Measurements from ENCODE around the gene IER5.
"Not testable (repeated sequence)": the region's sequence is repeated elsewhere in the genome, so short reads cannot be mapped to it uniquely, and the experiment has no call there.

IER5 gene

DNA sequence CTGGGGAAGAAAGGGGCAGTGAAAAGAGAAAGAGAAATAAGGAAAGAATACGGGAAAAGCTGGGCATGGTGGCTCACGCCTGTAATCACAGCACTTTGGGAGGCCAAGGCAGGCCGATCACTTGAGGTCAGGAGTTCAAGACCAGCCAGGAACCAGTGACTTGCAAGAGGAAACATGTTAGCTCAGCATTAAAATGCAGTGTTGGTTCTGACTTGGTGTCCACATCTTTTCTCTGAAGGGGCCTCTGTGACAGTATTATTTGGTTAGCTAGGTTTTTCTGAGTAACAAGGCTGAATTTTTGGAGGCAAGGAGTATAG, 26.8 kb downstream of the IER5 start:
- TF ChIP-seq, protein P1, sequence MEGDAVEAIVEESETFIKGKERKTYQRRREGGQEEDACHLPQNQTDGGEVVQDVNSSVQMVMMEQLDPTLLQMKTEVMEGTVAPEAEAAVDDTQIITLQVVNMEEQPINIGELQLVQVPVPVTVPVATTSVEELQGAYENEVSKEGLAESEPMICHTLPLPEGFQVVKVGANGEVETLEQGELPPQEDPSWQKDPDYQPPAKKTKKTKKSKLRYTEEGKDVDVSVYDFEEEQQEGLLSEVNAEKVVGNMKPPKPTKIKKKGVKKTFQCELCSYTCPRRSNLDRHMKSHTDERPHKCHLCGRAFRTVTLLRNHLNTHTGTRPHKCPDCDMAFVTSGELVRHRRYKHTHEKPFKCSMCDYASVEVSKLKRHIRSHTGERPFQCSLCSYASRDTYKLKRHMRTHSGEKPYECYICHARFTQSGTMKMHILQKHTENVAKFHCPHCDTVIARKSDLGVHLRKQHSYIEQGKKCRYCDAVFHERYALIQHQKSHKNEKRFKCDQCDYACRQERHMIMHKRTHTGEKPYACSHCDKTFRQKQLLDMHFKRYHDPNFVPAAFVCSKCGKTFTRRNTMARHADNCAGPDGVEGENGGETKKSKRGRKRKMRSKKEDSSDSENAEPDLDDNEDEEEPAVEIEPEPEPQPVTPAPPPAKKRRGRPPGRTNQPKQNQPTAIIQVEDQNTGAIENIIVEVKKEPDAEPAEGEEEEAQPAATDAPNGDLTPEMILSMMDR (conservative IDR thresholded peaks at IDR 0.05; ENCODE audit: low read depth, low read length) = no peak
- no peak overlapping the region for H3K4me3 ChIP-seq (ENCODE audit: low read length)
- no peak for DNase-seq (ENCODE audit: low read depth)

DNA sequence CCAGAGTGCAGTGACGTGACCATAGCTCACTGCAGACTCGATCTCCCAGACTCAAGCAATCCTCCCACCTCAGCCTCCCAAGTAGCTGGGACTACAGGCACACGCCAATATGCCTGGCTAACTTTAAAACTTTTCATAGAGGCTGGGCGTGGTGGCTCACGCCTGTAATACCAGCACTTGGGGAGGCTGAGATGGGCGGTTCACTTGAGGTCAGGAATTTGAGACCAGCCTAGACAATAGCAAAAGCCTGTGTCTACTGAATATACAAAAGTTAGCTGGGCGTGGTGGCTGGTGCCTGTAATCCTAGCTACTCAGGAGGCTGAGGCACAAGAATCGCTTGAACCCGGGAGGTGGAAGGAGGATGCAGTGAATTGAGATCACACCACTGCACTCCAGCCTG, 27.5 kb downstream of the IER5 start:
- H3K4me3 ChIP-seq (ENCODE audit: low read length); DNase-seq (ENCODE audit: low read depth): not testable (repeated sequence)

DNA sequence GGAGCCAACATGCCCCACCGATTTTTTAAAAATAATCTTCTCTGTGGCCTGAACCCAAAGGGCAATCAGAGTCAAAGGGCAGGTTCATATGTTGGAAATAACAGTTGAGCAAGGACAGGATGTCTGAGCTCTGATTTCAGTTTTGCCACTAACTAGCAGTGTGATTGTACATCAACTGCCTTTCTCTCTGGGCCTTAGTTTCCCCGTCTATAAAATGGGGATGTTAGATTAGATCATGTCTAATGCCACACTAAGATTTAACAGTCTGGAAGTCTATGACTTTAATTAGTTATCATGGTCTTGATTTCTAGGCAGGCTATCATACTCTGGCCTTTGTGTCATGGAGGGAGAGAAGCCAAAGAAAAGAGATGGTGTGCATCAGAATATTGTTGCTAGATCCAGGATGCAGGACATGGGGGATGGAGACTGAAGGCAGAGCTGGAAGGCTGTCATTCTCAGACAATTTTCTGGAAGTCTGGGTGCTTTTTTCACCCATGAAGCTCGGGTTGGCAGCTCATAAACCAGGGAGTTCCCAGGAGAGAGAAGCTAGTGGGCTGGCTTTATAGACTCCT, 28.4 kb downstream of the IER5 start:
- H3K4me3 ChIP-seq (ENCODE audit: low read length) = no peak overlapping the region
- no peak for DNase-seq (ENCODE audit: low read depth)
- TF ChIP-seq, protein P1 (conservative IDR thresholded peaks at IDR 0.05; ENCODE audit: low read depth, low read length) = no peak

DNA sequence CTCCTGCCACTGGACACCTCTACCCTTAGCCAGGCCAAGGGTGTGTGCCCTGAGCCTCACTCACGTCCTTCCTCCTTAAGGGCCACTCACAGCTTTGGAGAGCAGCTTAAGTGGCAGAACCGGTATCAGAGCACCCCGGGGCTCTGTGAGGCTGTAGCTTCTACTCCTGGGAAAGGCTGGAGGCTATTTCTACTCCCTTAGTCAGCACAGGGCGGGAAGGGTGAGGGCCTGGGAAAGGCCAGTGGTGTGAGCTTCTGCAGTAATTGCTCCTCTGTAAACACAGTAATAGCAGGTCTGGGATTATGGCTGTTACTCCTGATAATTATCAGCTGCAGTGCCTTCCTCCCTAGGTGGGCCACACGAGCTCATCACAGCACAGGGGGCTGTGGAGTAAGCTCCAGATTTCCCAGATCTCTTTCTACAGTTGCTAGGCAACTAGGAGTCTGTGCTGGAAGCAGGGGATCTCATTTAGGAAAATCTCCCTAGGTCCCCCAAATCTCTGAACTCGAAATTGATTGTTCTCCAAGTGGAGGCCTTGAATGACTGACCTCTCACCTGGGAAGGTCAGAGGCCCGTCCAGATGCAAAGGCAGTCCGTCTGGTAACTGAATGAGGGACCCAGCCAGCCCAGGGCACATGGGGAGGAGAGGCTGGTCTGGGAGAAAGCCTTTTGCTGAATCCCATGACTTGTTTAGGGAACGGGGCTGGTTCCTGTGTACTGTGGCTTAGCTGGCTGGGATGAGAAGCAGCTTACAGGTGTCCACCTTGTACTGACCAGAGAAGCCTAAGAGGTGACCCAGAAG, 29.3 kb downstream of the IER5 start:
- H3K4me3 ChIP-seq (ENCODE audit: low read length) = no peak overlapping the region
- no peak for DNase-seq (ENCODE audit: low read depth)
- TF ChIP-seq, protein P1 (conservative IDR thresholded peaks at IDR 0.05; ENCODE audit: low read depth, low read length) = no peak

DNA sequence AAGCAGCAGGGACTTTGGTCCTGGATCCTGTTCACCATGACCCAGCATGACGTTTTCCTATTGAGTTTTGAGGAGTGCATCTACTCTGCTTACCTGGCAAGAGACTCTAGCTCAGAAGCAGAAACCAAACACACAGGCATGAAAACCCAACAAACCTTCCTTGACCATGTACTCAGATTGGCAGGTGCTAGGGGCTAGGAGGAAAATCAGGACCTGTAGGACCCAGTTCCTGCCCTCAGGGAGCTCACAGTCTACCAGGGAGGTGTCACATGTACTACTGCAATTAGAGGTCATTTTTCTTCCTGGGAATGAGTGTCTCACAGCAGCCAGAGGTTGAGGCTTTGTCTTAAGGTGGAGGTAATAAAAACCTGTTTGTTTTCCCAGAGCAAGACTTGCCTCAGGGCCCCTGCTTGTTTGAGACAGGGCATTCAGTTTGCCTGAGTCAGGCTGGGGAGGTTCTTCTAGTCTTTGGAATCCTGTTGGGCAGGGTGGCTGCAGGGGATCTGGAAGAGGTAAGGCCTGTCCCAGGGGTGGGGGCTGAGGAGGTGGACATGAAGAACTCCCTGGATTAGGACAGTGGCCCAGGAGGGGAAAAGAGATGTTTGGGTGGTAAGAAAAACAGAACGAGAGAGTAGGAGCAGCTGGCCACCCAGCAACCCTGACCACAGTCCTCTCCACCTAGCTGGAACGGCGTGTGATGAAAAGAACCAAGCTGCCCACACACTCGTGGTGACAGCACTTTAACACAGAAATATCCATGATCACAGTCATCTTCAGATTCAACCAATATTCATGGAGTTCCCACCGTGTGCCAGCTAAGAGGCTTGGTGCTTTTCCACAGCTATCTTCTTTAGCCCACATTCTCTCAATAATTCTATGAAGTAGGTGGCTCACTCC, 30.8 kb downstream of the IER5 start:
- no peak for DNase-seq (ENCODE audit: low read depth)
- TF ChIP-seq, protein P1 (conservative IDR thresholded peaks at IDR 0.05; ENCODE audit: low read depth, low read length) = no peak

DNA sequence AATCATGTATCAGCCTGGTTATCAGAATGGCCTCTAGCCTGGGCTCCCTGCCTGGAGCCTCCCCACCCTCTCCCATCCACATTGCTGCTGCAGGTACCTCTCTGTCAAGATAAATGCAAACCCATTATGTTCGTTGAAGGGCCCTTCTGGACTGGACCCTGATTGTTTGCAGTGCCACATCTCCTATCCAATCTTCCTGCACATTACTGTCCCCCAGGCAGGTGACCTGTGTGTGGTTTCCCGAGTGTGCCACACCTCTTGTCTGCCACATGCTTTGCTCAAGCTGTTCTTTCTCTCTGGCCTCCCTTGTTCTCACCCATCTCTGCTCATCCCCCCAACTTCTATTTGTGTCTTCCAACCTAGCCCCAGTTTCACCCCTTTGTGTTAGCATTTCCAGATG, 32.4 kb downstream of the IER5 start:
- TF ChIP-seq, protein P1 (conservative IDR thresholded peaks at IDR 0.05; ENCODE audit: low read depth, low read length) = no peak
- no peak overlapping the region for H3K4me3 ChIP-seq (ENCODE audit: low read length)
- no peak for DNase-seq (ENCODE audit: low read depth)

More for the DNA sequence above, 30.8 kb downstream of the IER5 start:
- no peak overlapping the region for H3K4me3 ChIP-seq (ENCODE audit: low read length)

DNA sequence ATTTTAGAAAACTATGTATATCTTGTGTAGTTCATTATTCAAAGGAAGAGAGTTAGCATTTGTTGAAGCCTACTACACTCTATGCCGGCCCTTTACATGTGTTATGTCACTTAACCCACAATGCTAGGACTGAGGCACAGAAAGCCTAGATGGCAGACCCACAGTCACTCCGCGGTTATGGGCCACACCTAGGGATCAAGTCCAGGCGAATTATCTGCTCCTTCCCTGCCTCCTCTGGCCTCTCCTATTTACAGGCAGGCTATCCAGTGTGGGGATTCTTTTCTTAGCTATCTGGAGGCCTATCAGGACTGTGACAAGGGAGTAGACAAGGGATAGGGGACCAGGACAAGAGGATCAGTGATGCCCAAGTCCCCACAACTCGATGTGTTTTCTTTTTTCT, 33.0 kb downstream of the IER5 start:
- DNase-seq (ENCODE audit: low read depth) = no peak
- TF ChIP-seq, protein P1 (conservative IDR thresholded peaks at IDR 0.05; ENCODE audit: low read depth, low read length) = no peak
- no peak overlapping the region for H3K4me3 ChIP-seq (ENCODE audit: low read length)
